Measurements from ENCODE around the gene DRAP1.

GRCh38 chr11:65880844-65881421 is 38.3 kb upstream of the DRAP1 start:
- TF ChIP-seq CTCF (IDR thresholded peaks at IDR 0.05) (no peak), POLR2A (IDR thresholded peaks at IDR 0.05) (no peak), EP300 (IDR thresholded peaks at IDR 0.05) (no peak)
